ENCODE measurements around the gene ACACA. TPM values are rescaled to one million over a fixed set of nuclear protein-coding genes. Genes with fewer than 3 reads are reported as not detected.

ACACA gene
- total RNA-seq, 4 donors from 2014 or later = 47.9 to 56.2 (median 51.4) TPM

DNA sequence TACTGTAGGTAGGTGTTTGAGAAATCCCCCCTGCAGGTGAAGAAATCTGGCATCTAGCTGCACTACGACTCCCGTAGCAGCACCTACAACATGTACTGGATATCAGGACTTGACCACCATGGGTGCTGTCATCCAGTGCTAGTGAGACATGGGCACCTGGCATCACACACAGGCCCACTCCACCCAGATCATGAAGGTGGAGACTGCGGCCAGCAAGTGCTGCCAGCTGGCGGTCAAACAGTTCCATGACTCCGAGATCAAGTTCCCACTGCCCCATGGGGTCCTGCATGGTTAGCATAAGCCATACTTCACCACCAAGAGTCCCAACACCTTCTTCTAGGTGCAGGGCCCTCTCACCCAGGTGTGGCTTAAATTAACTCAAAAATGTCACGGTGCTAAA is 243.8 kb downstream of the ACACA start:
- no peaks in the 10 kb centered on the region for H3K9me3 ChIP-seq
- peaks cover 14% of the 10 kb centered on the region for H3K4me1 ChIP-seq
- H3K27me3 ChIP-seq = no peaks in the 10 kb centered on the region
- H3K27ac ChIP-seq = no peak overlapping the region
- H3K4me3 ChIP-seq = no peak overlapping the region
- 93% methylated on average over 6 of the region's 6 CpGs for WGBS
- no peak for DNase-seq (ENCODE audit: low spot score in 2 of 2)
- peaks cover 21% of the 10 kb centered on the region for H3K36me3 ChIP-seq
- TF ChIP-seq POLR2A (IDR thresholded peaks at IDR 0.05) (no peak), EP300 (IDR thresholded peaks at IDR 0.05) (no peak), POLR2AphosphoS5 (IDR thresholded peaks at IDR 0.05) (no peak)
- TF ChIP-seq, protein P1, sequence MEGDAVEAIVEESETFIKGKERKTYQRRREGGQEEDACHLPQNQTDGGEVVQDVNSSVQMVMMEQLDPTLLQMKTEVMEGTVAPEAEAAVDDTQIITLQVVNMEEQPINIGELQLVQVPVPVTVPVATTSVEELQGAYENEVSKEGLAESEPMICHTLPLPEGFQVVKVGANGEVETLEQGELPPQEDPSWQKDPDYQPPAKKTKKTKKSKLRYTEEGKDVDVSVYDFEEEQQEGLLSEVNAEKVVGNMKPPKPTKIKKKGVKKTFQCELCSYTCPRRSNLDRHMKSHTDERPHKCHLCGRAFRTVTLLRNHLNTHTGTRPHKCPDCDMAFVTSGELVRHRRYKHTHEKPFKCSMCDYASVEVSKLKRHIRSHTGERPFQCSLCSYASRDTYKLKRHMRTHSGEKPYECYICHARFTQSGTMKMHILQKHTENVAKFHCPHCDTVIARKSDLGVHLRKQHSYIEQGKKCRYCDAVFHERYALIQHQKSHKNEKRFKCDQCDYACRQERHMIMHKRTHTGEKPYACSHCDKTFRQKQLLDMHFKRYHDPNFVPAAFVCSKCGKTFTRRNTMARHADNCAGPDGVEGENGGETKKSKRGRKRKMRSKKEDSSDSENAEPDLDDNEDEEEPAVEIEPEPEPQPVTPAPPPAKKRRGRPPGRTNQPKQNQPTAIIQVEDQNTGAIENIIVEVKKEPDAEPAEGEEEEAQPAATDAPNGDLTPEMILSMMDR (IDR thresholded peaks at IDR 0.05) = no peak

DNA sequence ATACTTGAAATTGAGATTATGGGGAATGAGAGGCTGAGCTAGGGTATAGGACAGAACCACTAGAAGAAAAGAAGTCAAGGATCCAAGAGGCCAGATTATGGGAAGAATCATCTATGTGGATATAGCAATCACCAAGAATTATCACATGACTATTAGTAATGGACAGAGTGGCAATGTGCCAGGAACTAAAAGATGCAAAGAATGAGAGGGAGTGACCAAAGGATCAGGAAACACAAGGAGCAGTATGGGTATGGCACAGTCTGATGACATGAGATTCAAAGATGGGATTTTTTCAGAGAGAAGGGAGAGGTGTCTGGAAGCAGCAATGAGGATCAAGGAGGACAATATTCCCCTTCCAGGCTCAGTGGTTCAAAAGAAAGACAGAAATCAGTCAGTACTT is 245.7 kb downstream of the ACACA start:
- H3K4me1 ChIP-seq = peaks cover 14% of the 10 kb centered on the region
- DNase-seq (ENCODE audit: low spot score in 2 of 2) = no peak
- no peak overlapping the region for H3K4me3 ChIP-seq
- H3K27ac ChIP-seq = no peak overlapping the region
- no peaks in the 10 kb centered on the region for H3K27me3 ChIP-seq
- H3K36me3 ChIP-seq = peaks cover 21% of the 10 kb centered on the region
- no peaks in the 10 kb centered on the region for H3K9me3 ChIP-seq
- TF ChIP-seq POLR2A (IDR thresholded peaks at IDR 0.05) (no peak), EP300 (IDR thresholded peaks at IDR 0.05) (no peak), POLR2AphosphoS5 (IDR thresholded peaks at IDR 0.05) (no peak)
- TF ChIP-seq, protein P1 (IDR thresholded peaks at IDR 0.05) = no peak

DNA sequence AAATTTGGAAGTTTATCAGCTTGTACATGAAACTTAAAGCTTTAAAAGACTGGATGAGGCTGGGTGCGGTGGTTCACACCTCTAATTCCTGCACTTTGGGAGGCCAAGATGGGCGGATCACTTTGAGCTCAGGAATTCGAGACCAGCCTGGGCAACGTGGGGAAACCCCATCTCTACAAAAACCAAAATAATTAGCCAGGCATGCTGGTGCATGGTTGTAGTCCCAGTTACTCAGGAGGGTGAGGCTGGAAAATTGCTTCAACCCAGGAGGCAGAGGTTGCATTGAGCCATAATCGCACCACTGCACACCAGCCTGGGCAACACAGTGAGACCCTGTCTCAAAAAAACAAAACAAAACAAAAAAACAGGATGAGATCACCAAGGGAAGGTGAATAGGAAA is 248.3 kb downstream of the ACACA start:
- H3K27ac ChIP-seq = no peak overlapping the region
- H3K36me3 ChIP-seq = peaks cover 21% of the 10 kb centered on the region
- TF ChIP-seq, protein P1 (IDR thresholded peaks at IDR 0.05) = no peak
- TF ChIP-seq POLR2A (IDR thresholded peaks at IDR 0.05) (no peak), POLR2AphosphoS5 (IDR thresholded peaks at IDR 0.05) (no peak), EP300 (IDR thresholded peaks at IDR 0.05) (no peak)

DNA sequence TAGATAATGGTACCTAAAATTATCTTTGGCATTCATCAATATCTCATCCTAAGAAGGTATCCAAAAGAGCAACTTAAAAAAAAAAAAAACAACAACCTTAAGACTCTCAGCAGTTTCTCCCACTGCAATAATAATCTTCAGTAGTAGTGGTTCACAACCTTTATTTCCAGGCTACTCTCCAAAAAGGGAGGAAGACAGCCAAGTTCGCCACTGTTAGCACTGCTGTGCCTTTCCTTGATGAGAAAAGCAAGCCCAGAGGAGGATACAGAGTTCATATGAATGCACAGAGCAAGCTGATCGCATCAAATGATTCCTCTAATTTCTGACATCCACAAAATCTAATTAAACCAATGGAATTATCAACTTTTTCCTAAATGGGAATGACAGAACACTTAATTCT is 258.5 kb downstream of the ACACA start:
- peaks cover 24% of the 10 kb centered on the region for H3K36me3 ChIP-seq
- TF ChIP-seq EP300 (IDR thresholded peaks at IDR 0.05) (no peak), POLR2A (IDR thresholded peaks at IDR 0.05) (no peak), POLR2AphosphoS5 (IDR thresholded peaks at IDR 0.05) (no peak)
- TF ChIP-seq, protein P1 (IDR thresholded peaks at IDR 0.05) = no peak
- WGBS = 63% methylated on average over 2 of the region's 2 CpGs
- no peak overlapping the region for H3K4me3 ChIP-seq
- H3K27me3 ChIP-seq = no peaks in the 10 kb centered on the region
- H3K9me3 ChIP-seq = no peaks in the 10 kb centered on the region
- no peak overlapping the region for H3K27ac ChIP-seq
- no peak for DNase-seq (ENCODE audit: low spot score in 2 of 2)
- H3K4me1 ChIP-seq = no peaks in the 10 kb centered on the region

More for the DNA sequence above, 248.3 kb downstream of the ACACA start:
- Histone ChIP-seq H3K27me3 (no peaks in the 10 kb centered on the region), H3K4me3 (no peak overlapping the region), H3K4me1 (peaks cover 14% of the 10 kb centered on the region), H3K9me3 (no peaks in the 10 kb centered on the region)
- 78% methylated on average over 5 of the region's 5 CpGs for WGBS
- DNase-seq (ENCODE audit: low spot score in 2 of 2) = no peak

DNA sequence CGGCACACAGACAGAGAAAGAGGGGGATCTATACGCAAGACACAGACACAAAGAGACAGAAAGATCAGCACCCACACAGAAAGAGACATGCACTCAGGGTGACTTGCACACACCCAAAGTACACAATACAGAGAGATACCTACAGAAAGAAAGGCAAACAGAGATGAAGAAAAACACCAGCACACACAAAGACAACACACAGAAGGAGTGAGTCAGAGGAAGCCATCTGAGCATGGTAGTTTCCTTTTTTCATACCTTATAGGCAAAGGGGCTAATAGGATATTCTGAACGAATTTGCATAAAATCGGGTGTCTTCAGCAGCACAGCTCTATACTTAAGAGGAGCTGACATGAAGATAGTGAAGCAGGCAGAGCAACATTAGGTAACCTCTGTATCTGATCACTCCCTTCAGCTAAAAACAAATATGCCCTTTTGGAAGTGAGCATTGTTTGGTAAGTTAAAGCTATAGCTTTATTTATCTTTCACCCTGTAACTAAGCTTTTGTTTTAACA is 259.3 kb downstream of the ACACA start:
- no peak overlapping the region for H3K27ac ChIP-seq
- H3K27me3 ChIP-seq = no peaks in the 10 kb centered on the region
- no peak for DNase-seq (ENCODE audit: low spot score in 2 of 2)
- no peak overlapping the region for H3K4me3 ChIP-seq
- 51% methylated on average over 4 of the region's 4 CpGs for WGBS
- H3K9me3 ChIP-seq = no peaks in the 10 kb centered on the region
- H3K4me1 ChIP-seq = no peaks in the 10 kb centered on the region
- H3K36me3 ChIP-seq = peaks cover 24% of the 10 kb centered on the region
- no peak for TF ChIP-seq POLR2A (IDR thresholded peaks at IDR 0.05)
- TF ChIP-seq, protein P1 (IDR thresholded peaks at IDR 0.05) = no peak

All from suprapubic skin (tissue), 4 donors.